Left lobe of liver (tissue), 2 donors: ENCODE results near the gene NKX6-2. TPM values are rescaled to one million over a fixed set of nuclear protein-coding genes. Genes with fewer than 3 reads are reported as not detected.
"Not testable (repeated sequence)": the region's sequence is repeated elsewhere in the genome, so short reads cannot be mapped to it uniquely, and the experiment has no call there.

Source experiments
- ATAC-seq: fragments of 200-7000 bp; cut with Tn5 transposase; one replicate; pipeline ENCODE4 v1.9.1; 2020; ENCODE audit warnings: mild to moderate bottlenecking, moderate library complexity
- DNase-seq: peaks from one replicate; pipeline ENCODE4 v3.0.0-alpha.2; 2020; ENCODE audit warnings: low spot score
- total RNA-seq: library from RNA; stranded (reverse); gene quantifications from one replicate; pipeline ENCODE4 v1.2.1, GENCODE V29; 2021
- donor health status: DM: no; HTN: no; CAD: no; lungs with moderate emphysema.
- donor health status: DM: no; HTN: yes; CAD: no.

NKX6-2 gene
- total RNA-seq, 1 donor from 2014 or later: not detected

- no peak for ATAC-seq
These were observed 1.7 kb downstream of the NKX6-2 start for GRCh38 chr10:132783940-132784865.

GRCh38 chr10:132783165-132783939, 2.6 kb downstream of the NKX6-2 start:
- no peak for DNase-seq
- no peak for ATAC-seq

More at GRCh38 chr10:132783940-132784865, 1.7 kb downstream of the NKX6-2 start:
- no peak for DNase-seq

DNA sequence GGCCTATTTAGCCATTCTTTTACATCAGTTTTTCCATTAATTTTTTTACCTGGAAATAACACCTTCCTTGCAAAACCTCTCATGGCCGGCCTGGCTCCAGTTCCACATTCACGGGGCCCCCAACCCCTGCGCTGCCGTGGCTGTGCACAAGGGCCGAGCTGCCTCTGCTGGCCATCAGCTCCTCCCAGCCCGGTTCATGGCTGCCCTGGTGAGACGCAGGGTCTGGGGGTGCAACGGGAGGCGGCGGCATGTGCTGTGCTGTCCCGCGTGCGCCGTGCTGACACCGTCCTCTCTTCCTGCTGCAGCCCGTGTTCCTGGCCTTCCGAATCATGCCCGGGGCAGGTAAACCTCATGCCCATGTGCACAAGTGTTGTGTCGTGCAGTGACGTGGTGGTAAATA, 4.4 kb downstream of the NKX6-2 start:
- no peak for ATAC-seq
- no peak for DNase-seq

- DNase-seq: no peak
- no peak for ATAC-seq
These were observed 5.6 kb downstream of the NKX6-2 start for GRCh38 chr10:132780356-132780755.

GRCh38 chr10:132779549-132780294, 6.2 kb downstream of the NKX6-2 start:
- DNase-seq: no peak
- ATAC-seq: no peak

- DNase-seq (no peak), ATAC-seq (no peak)
These were observed 8.5 kb downstream of the NKX6-2 start for GRCh38 chr10:132777441-132777840.

DNA sequence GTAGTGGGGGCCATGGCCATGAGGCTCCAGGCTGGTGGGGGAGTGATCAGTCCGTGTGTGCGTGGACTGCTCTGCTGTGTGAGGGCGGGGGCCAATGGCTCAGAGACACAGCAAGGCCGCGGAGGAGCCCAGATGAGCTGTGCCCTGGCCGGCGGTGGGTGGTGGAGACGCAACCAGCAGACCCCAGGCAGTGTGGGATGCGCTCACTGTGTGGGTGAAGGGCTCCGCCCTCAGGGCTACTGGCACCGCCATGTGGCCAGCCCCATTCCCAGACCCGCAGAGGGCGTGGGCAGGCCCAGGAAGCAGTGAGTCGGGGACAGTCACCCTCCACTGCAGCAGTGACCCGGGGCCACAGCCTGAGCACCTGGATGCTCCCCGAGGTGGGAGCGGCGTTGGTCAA, 9.1 kb downstream of the NKX6-2 start:
- no peak for ATAC-seq
- no peak for DNase-seq

DNA sequence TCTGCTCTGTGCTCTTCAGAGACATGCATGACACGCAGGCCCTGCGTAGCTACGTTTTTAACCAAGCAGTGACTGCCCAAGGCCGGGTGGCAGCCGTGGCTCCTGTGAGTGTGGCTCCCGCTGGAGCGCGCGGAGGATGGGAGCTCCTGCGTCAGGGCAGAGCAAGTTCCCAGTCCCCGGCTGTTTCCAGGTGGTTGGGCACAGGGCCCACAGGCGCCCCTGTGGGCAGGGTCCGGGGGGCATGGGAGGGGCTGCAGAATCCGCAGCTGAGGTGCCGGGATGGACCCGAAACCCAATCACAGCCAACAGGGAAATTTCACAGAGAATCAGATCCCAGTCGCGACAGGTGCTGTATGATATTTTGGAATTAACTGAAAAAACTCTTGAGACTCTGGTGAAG, 9.8 kb downstream of the NKX6-2 start:
- ATAC-seq (no peak), DNase-seq (no peak)

- DNase-seq: no peak
- no peak for ATAC-seq
These were observed 10.8 kb downstream of the NKX6-2 start for GRCh38 chr10:132774902-132775863.

GRCh38 chr10:132774181-132774901, 11.6 kb downstream of the NKX6-2 start:
- ATAC-seq (no peak), DNase-seq (no peak)

- ATAC-seq, DNase-seq: not testable (repeated sequence)
These were observed 13.1 kb downstream of the NKX6-2 start for GRCh38 chr10:132772816-132773215.

DNA sequence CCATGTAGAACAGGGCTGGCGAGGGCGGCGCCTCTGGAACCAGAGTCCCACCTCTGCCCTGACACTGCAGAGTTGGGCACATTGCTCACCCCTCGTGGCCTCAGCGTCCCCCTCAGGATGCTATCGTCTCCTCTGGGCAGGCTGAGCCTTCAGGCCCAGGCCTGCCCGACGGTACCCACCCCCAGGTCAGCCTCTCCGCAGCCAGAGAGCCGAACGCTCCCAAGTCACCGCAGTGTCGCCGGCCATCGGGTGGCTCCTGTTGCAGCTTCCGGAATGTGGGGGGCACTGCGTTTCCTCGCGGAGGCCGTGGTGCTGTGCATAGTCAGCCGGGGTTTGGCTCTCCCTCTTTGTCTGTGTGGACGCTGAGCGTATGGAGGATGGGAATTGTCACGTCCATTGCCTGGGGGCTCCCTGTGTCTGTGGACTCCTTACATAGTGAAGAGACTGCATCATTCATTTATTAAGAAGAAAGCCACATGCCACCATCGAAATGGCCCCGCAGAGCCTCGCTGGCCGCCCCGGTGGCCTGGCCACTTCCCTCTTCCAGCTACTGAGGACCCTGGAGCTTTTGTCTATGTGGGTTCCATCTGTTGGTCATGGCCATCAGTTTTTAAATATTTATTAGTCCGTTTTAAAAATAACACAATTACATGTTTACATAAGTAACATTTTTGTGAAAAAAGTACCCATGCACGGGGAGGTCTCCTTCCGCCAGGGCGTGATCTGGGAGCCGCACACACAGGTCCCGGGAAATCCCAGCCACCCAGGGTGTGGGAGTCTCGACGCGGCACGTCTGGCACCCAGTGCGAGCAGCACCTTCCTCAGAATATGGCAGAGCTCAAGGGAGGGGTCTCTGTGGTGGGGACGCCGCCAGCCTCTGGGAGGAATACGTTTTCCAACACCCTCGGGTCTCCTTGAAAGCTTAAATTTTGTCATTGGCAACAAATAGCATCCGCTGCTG, 15.6 kb downstream of the NKX6-2 start:
- ATAC-seq (no peak), DNase-seq (no peak)

DNA sequence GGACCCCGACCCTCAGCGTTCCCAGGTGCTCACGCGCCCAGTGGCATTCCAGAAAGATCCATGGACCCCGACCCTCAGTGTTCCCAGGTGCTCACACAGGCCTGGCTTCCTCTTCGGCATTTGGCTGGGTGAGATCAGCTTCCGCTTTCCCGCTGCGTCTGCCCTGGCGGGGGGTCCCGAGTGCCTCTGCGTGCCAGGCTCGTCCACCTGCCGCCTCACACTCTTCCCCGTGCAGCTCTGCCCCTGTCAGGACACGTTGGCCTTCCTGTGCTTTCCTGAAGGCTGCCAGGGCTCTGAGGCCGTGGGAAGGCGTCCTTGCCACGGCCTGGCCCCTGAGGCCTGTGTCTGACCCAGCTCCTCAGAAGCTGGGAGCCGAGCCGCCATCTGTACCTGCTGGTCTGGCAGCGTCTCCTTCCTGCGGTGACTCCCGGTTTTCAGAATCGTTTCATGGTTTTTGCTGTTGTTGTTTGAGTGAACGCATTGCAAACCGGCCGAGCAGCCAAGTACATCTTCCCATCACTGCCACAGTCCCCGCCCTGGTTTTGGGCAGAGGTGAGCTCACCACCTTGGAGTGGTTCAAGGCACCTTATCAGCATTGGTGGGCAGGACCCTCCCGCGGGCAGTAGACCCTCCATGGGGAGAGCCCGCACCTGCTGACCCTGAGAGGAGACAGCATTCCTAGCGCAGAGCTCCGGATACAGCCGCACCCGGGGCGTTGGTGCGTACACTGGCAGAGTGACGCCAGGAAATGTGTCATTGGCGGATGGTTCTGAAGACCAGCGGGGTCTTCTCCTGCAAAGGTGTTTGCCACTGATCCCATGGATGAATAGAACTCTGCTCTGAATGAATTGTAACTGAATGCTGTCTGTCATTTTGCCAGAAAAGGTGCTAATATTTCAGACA, 17.4 kb downstream of the NKX6-2 start:
- ATAC-seq: no peak
- DNase-seq: no peak

DNA sequence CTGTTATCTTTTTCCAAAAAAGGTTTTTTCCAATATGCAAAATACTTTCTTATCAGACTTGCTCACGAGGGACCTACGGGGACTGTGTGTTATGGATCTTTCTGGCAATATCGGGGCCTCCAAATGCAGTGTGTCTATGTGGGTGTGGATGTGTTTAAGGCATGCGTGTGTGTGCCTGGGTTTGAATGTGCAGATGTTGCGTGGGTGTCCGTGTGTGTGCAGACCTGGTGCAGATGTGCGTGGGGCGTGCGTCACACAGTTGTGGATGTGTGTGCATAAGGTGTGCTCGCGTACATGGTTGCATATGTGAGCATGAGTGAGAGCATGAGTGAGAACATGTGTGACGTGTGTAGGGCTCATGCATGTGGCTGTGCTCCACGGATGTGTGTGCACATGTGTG, 19.7 kb downstream of the NKX6-2 start:
- ATAC-seq (no peak), DNase-seq (no peak)

DNA sequence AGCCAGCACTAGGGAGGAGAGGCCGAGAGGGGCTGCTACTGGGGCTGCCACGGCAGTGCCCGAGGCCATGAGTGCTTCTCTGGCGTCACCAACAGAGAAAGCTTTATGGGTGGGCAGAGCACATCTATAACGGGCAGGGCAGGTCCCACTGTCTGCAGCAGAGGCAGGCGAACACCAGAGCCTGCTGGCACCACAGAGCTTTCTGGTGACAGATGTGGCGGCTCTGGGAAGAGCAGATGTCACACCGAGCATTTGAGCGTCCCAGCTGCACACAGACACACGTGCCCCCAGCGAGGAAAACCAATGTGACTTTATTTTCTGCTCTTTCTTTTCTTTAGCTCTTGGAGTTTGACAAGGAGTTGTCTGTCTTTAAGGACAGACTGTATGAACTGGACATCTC, 20.5 kb downstream of the NKX6-2 start:
- DNase-seq (no peak), ATAC-seq (no peak)

DNA sequence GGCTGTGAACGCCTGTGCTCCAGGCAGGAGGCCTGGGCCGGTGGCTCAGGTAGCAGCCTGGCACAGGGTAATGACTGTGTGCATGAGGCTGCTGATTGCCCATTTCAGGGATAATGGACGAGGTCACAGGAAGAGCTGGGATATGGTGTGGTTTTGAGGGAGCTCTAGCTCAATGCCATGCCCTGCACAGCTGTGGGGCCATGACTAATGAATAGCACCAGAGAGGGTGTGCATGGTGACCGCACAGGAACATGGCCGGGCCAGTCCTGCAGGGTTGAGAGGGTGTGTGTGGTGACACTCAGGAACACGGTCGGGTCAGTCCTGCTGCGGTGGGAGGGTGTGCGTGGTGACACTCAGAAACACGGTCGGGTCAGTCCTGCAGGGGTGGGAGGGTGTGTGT, 21.8 kb downstream of the NKX6-2 start:
- DNase-seq: no peak
- ATAC-seq: no peak

DNA sequence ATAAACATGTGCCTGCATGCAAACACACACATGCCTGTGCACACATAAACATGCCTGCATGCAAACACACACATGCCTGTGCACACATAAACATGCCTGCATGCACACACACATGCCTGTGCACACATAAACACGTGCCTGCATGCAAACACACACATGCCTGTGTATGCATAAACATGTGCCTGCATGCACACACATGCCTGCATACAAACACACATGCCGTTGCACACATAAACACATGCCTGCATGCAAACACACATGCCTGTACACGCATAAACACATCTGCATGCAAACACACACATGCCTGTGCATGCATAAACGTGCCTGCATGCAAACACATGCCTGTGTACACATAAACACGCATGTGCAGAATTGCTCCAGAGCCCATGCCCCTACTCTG, 22.4 kb downstream of the NKX6-2 start:
- DNase-seq (no peak), ATAC-seq (no peak)
